Activated T-helper 2 cell treated with anti-CD3 and anti-CD28 coated beads, Interferon-gamma antibody, Interleukin-2, Interleukin-4, amounts not matched to agents 10 μg/mL and 5 μg/mL and 100 μg/mL, durations not matched to agents 14 hours and 24 hours and 36 hours (primary cell): ENCODE data around the gene SLC46A2. TPM values are rescaled to one million over a fixed set of nuclear protein-coding genes. Genes with fewer than 3 reads are reported as not detected.

Source experiments
- DNase-seq: peaks from one replicate; pipeline ENCODE4 v3.0.0; 2021; ENCODE audit warnings: low spot score
- H3K27ac Mint-ChIP-seq: one replicate; pipeline ENCODE4 v1.8.0; 2021; ENCODE audit warnings: mixed read lengths
- H3K27me3 Mint-ChIP-seq: one replicate; pipeline ENCODE4 v1.8.0; 2021; ENCODE audit warnings: low read depth, mixed read lengths
- H3K36me3 Mint-ChIP-seq: one replicate; pipeline ENCODE4 v1.8.0; 2021; ENCODE audit warnings: low read depth, mixed read lengths
- H3K4me1 Mint-ChIP-seq: one replicate; pipeline ENCODE4 v1.8.0; 2021; ENCODE audit warnings: low read depth, mixed read lengths
- H3K4me3 Mint-ChIP-seq: one replicate; pipeline ENCODE4 v1.8.0; 2021; ENCODE audit warnings: low read depth, mild to moderate bottlenecking, moderate library complexity, mixed read lengths
- H3K9me3 Mint-ChIP-seq: one replicate; pipeline ENCODE4 v1.8.0; 2021; ENCODE audit warnings: mixed read lengths
- intact Hi-C: fragments of 100-400 bp; cut with micrococcal nuclease; formaldehyde crosslinking; loops from one replicate; pipeline ENCODE4 v1.15.1; 2023
- total RNA-seq: library from RNA; stranded (reverse); gene quantifications from 2 replicates; pipeline ENCODE4 v1.2.3, GENCODE V29; 2022

SLC46A2 gene
- total RNA-seq, 1 donor from 2014 or later: not detected

- DNase-seq: no peak
- Mint-ChIP-seq H3K27ac (no peak overlapping the region), H3K36me3 (no peaks in the 10 kb centered on the region), H3K4me1 (no peaks in the 10 kb centered on the region), H3K9me3 (no peaks in the 10 kb centered on the region), H3K27me3 (peaks cover 8% of the 10 kb centered on the region), H3K4me3 (no peak overlapping the region)
- intact Hi-C loops: no loop called here
Observed at GRCh38 chr9:112880650-112881049, 10.0 kb downstream of the SLC46A2 start.

DNA sequence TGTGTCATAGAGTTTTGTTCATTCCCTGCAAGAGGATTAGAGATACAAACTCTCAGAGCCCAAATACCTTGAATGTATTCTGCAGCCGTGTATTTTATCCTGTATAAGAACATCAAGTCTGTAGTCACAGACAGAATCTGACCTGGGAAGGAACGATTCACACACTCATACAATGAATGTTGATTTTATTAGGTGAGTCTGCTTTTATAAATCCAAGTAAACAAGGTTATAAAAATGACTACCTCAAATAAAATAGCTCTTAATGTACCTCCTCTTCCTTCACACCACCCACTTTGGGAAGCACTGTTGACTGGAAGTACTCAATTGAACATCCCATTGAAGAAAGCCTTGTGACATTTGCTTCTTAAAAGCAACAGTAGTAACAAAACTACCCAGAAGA lies 11.9 kb downstream of the SLC46A2 start:
- Mint-ChIP-seq H3K9me3 (no peaks in the 10 kb centered on the region), H3K36me3 (no peaks in the 10 kb centered on the region), H3K27me3 (peaks cover 8% of the 10 kb centered on the region), H3K4me1 (no peaks in the 10 kb centered on the region), H3K27ac (no peak overlapping the region), H3K4me3 (no peak overlapping the region)
- intact Hi-C loops: no loop called here
- no peak for DNase-seq

DNA sequence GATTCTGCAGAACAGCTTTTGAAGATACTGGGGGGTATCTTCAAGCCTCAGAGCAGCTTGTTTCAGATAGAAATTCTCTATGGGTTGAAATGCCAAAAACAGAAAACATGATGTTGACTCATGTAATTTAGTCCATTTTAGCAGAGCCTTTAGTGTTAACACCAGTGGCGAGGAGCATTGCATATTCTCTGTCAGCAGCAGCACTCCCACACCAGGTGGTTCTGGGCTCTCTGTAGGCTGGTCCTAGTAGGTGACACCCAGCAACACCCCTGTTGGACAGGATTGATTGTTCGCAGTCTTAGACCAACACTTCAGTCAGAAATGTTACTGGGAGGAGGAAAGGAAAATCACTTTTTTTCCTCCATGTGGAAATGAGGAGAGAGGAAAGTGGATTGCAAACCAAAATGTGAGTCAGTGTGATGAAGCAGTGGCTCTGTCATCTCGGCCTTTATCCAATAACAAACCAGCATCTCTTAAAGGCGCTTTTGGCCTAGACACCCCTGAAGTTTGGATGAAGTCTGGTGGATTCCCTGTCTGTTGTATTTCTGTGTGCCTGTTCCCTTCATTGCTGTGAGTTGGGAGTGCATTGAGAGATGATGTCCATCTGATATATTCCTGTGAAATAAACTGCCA lies 16.8 kb downstream of the SLC46A2 start:
- no peaks in the 10 kb centered on the region for H3K9me3 Mint-ChIP-seq
- H3K4me1 Mint-ChIP-seq: no peaks in the 10 kb centered on the region
- H3K36me3 Mint-ChIP-seq: no peaks in the 10 kb centered on the region
- DNase-seq: no peak
- intact Hi-C loops: no loop called here
- H3K27me3 Mint-ChIP-seq: no peaks in the 10 kb centered on the region
- H3K27ac Mint-ChIP-seq: no peak overlapping the region
- H3K4me3 Mint-ChIP-seq: no peak overlapping the region

DNA sequence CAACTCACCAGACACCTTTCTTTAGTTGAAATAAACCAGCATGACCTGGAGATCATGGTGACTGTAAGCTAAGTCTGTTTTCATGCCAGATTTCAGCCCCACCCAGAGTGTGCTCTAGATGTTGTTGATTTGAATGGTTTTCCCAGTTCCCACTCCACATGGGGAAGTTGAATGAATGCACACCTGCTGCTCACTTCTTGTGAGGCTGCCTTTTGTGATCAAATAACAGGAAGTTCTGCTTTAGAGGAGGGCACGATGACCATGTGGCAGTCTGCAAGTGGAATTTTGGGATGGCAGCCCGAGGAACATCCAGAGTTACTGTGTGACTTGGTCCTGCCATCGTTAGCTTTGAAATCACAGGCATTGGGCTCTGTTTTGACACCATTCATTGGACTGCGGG lies 18.7 kb downstream of the SLC46A2 start:
- Mint-ChIP-seq H3K4me1 (peaks cover 8% of the 10 kb centered on the region), H3K9me3 (no peaks in the 10 kb centered on the region), H3K36me3 (no peaks in the 10 kb centered on the region), H3K27me3 (no peaks in the 10 kb centered on the region), H3K27ac (no peak overlapping the region), H3K4me3 (no peak overlapping the region)
- DNase-seq: no peak
- intact Hi-C loops: no loop called here

DNA sequence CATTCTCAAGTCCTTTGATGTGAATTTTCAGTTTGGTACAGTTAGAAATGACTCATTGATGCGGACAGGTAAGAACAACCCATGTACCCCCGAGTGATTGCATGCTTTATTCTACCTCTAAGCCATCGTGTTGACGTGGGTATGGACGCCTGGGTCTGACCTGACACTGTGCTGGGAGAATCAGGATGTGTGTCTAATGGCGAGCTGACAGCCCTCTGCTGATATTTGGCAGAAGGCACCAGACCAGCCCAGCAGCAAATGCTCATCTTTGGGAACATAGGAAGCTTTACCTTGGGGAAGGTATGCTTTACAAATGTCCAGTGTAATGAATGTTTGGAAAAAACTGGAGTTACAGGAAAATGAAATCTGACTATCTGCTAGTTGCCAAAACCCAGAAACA lies 20.1 kb downstream of the SLC46A2 start:
- H3K9me3 Mint-ChIP-seq: no peaks in the 10 kb centered on the region
- intact Hi-C loops: no loop called here
- H3K27me3 Mint-ChIP-seq: no peaks in the 10 kb centered on the region
- peaks cover 8% of the 10 kb centered on the region for H3K4me1 Mint-ChIP-seq
- no peak for DNase-seq
- no peak overlapping the region for H3K4me3 Mint-ChIP-seq
- no peak overlapping the region for H3K27ac Mint-ChIP-seq
- H3K36me3 Mint-ChIP-seq: no peaks in the 10 kb centered on the region

DNA sequence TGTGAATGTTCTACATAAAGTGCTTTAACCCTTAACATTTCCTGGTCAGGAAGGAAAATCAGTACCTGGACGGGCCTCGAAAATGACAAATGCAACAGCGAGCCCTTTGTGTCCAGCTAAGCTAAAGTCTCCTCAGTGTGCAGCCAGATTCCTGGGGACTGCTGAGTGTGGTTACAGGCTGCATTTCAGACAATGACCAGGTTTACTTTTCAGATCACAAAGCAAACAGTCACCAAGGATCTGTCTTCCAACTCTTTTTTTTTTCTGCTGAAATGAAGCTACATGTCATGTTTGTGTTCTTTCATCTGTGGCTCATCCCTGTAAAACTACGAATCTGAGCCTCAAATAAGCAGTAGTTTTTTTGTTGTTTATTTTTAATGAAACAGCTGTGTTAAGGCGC lies 20.8 kb downstream of the SLC46A2 start:
- intact Hi-C loops: no loop called here
- no peak for DNase-seq
- no peaks in the 10 kb centered on the region for H3K27me3 Mint-ChIP-seq
- H3K27ac Mint-ChIP-seq: no peak overlapping the region
- H3K9me3 Mint-ChIP-seq: no peaks in the 10 kb centered on the region
- H3K36me3 Mint-ChIP-seq: no peaks in the 10 kb centered on the region
- no peak overlapping the region for H3K4me3 Mint-ChIP-seq
- peaks cover 8% of the 10 kb centered on the region for H3K4me1 Mint-ChIP-seq

DNA sequence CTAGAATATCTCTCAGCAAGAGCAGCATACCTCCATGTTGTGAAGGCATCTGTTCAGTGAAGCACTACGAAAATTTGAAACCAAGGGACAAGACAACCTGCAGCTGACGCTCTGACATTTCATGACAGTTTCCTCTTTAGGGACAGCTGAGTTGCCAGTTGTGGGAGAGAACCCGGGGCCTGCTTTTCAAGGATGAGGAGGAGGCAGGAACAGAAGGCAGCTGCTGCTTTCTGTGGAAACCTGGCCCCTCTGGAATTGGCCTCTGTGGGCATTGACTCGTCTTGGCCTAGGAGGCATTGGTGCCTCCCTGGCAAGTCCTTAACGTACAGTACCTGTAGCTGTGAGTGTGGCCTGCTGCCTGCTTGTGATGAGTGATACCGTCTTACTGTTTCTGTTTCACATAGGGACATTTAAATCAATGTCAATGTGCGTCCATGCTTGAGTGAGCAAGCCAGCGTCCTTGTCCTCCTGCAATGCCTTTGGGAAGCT lies 21.6 kb downstream of the SLC46A2 start:
- Mint-ChIP-seq H3K36me3 (no peaks in the 10 kb centered on the region), H3K4me3 (no peak overlapping the region), H3K27me3 (no peaks in the 10 kb centered on the region), H3K9me3 (no peaks in the 10 kb centered on the region), H3K27ac (no peak overlapping the region), H3K4me1 (peaks cover 8% of the 10 kb centered on the region)
- DNase-seq: no peak
- intact Hi-C loops: no loop called here

DNA sequence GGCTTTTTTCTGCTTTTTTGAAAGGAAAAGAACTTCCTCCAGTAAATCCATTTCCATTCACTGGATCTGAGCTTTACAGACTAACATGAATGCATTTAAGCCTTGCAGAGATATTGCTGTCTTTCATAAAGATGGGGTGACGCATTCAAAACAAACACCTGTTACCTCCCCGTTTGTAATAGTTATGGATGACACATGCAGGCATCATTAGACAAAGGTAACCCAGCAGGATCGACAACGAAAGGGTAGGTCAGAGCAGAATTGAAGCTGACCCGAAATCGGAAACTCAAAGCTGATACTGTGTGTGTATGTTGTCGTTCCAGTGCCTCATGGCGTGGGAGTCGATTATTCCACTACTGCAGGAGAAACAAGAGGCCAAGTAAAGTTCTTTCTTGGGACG lies 22.2 kb downstream of the SLC46A2 start:
- Mint-ChIP-seq H3K27me3 (no peaks in the 10 kb centered on the region), H3K9me3 (no peaks in the 10 kb centered on the region), H3K4me3 (no peak overlapping the region), H3K4me1 (peaks cover 9% of the 10 kb centered on the region), H3K36me3 (no peaks in the 10 kb centered on the region), H3K27ac (no peak overlapping the region)
- DNase-seq: no peak
- intact Hi-C loops: no loop called here

DNA sequence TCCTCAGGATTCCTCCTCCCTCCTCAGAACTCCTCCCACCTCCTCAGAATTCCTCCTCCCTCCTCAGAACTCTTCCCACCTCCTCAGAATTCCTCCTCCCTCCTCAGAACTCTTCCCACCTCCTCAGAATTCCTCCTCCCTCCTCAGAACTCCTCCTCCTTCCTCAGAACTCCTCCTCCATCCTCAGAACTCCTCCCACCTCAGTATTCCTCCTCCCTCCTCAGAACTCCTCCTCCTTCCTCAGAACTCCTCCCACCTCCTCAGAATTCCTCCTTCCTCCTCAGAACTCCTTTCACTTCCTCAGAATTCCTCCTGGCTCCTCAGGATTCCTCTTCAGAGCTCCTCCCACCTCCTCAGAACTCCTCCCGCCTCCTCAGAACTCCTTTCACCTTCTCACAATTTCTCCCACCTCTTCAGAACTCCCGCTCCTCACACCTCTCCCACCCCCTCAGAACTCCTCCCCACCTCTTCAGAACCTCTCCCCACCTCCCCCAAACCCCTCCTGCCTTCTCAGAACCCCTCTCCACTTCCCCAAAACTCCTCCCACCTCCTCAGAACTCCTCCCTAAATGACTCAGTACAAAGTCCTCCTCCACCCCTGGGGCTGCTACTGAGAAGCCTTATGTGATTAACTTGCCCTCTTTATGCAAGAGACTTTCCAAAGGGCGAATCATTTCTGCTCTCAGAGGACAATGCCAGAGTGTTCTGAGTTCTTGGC lies 23.2 kb downstream of the SLC46A2 start:
- intact Hi-C loops: no loop called here
- peaks cover 11% of the 10 kb centered on the region for H3K4me1 Mint-ChIP-seq
- H3K27me3 Mint-ChIP-seq: no peaks in the 10 kb centered on the region
- H3K9me3 Mint-ChIP-seq: no peaks in the 10 kb centered on the region
- DNase-seq: no peak
- H3K4me3 Mint-ChIP-seq: no peak overlapping the region
- no peak overlapping the region for H3K27ac Mint-ChIP-seq
- H3K36me3 Mint-ChIP-seq: no peaks in the 10 kb centered on the region

DNA sequence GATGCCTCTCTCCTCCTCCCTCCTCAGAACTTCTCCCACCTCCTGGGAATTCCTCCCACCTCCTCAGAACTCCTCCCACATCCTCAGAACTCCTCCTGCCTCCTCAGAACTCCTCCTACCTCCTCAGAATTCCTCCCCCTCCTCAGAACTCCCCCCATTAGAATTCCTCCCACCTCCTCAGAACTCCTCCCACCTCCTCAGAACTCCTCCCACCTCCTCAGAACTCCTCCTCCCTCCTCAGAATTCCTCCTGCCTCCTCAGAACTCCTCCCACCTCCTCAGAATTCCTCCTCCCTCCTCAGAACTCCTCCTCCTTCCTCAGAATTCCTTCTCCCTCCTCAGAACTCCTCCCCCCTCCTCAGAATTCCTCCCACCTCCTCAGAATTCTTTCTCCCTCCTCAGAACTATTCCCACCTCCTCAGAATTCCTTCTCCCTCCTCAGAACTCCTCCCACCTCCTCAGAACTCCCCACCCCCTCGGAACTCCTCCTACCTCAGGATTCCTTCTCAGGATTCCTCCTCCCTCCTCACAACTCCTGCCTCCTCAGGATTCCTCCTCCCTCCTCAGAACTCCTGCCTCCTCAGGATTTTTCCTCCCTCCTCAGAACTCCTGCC lies 23.9 kb downstream of the SLC46A2 start:
- Mint-ChIP-seq H3K27me3 (no peaks in the 10 kb centered on the region), H3K9me3 (no peaks in the 10 kb centered on the region)
- intact Hi-C loops: no loop called here

DNA sequence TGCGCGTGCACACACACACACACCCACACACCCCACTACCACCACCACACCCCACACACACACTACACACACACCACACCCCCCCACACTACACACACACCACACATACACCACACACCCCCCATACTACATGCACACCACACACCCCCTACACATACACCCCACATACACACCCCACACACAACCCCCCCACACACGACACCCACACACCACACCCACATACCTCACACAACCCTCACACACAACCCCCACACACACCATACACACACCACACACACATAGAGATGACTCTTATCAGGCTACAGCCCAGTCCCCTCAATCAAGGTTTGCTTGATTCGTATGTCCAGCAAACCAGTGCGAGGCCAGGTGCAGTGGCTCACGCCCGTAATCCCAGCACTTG lies 25.7 kb downstream of the SLC46A2 start:
- Mint-ChIP-seq H3K36me3 (no peaks in the 10 kb centered on the region), H3K27ac (no peak overlapping the region), H3K27me3 (no peaks in the 10 kb centered on the region), H3K9me3 (no peaks in the 10 kb centered on the region), H3K4me1 (peaks cover 11% of the 10 kb centered on the region), H3K4me3 (no peak overlapping the region)
- intact Hi-C loops: no loop called here
- DNase-seq: no peak

More for the DNA sequence above, 23.9 kb downstream of the SLC46A2 start:
- Mint-ChIP-seq H3K4me3 (no peak overlapping the region), H3K36me3 (no peaks in the 10 kb centered on the region), H3K4me1 (peaks cover 11% of the 10 kb centered on the region), H3K27ac (no peak overlapping the region)
- DNase-seq: no peak

- Mint-ChIP-seq H3K36me3 (no peaks in the 10 kb centered on the region), H3K4me3 (no peak overlapping the region), H3K9me3 (no peaks in the 10 kb centered on the region), H3K27me3 (no peaks in the 10 kb centered on the region), H3K4me1 (peaks cover 11% of the 10 kb centered on the region), H3K27ac (no peak overlapping the region)
- DNase-seq: no peak
- intact Hi-C loops: no loop called here
Observed at GRCh38 chr9:112864403-112864802, 26.3 kb downstream of the SLC46A2 start.

DNA sequence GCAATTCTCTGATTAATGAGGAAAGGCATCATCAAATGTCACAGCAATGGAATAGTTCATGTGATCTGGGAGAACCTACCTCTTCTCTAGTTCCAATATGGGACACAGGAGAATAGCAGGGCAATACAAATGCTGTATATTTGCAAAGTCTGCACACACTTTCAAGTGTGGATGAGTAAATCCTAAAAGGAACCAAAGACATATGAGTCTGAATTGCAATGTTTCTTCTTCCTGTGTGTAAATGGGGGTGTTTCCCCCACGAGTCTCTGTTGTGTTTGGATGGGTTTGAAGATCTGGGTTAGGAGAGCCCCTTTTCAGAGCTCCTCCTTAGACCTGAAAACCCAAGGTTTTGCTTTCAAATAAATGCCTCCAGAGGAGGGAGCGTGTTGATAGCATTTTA lies 26.9 kb downstream of the SLC46A2 start:
- no peaks in the 10 kb centered on the region for H3K36me3 Mint-ChIP-seq
- H3K27ac Mint-ChIP-seq: no peak overlapping the region
- H3K9me3 Mint-ChIP-seq: no peaks in the 10 kb centered on the region
- H3K4me1 Mint-ChIP-seq: peaks cover 11% of the 10 kb centered on the region
- intact Hi-C loops: no loop called here
- no peaks in the 10 kb centered on the region for H3K27me3 Mint-ChIP-seq
- no peak for DNase-seq
- no peak overlapping the region for H3K4me3 Mint-ChIP-seq
